Esophagus muscularis mucosa (tissue), 4 donors: Measurements from ENCODE around the gene POLR3A. TPM values are rescaled to one million over a fixed set of nuclear protein-coding genes. Genes with fewer than 3 reads are reported as not detected.

ENCODE experiments used
- DNase-seq: peaks from one replicate; pipeline ENCODE4 v3.0.0-alpha.2; 2017; ENCODE audit errors: extremely low spot score
- H3K27ac ChIP-seq, 4 donors: fragments of 200-600 bp; sonication (generic); replicated peaks in 1 of 4; 1 replicate in 3 of 4; 2 replicates in 1 of 4; pipeline ENCODE4 v1.5.1; 2016 to 2019; ENCODE audit warnings: mild to moderate bottlenecking in 1 of 4
- H3K27me3 ChIP-seq, 4 donors: fragments of 200-600 bp; sonication (generic); one replicate each; pipeline versions ENCODE4 v1.5.1 to v1.6.0; 2016 to 2019
- H3K36me3 ChIP-seq, 4 donors: fragments of 200-600 bp; sonication (generic); one replicate each; pipeline ENCODE4 v1.5.1; 2016 to 2019
- H3K4me1 ChIP-seq, 4 donors: fragments of 200-600 bp; sonication (generic); one replicate each; pipeline ENCODE4 v1.5.1; 2016 to 2019
- H3K4me3 ChIP-seq, 4 donors: fragments of 200-600 bp; sonication (generic); 1 replicate in 2 of 4; 2 replicates in 2 of 4; pipeline ENCODE4 v1.5.1; 2016 to 2019; ENCODE audit warnings: mild to moderate bottlenecking in 4 of 4, moderate library complexity in 1 of 4
- H3K9me3 ChIP-seq, 4 donors: fragments of 200-600 bp; sonication (generic); 1 replicate in 3 of 4; 2 replicates in 1 of 4; pipeline ENCODE4 v1.5.1; 2016 to 2019
- EP300 ChIP-seq: sonication (generic); formaldehyde crosslinking; IDR thresholded peaks from one replicate; pipeline ENCODE4 v1.6.1; 2017; ENCODE audit warnings: antibody characterized with exemption
- POLR2A ChIP-seq: fragments of 450-650 bp; IDR thresholded peaks from one replicate; pipeline ENCODE4 v1.6.1; 2017; ENCODE audit warnings: antibody characterized with exemption, moderate library complexity, mild to moderate bottlenecking, low read depth
- POLR2AphosphoS5 ChIP-seq, 2 donors: sonication (generic); formaldehyde crosslinking; IDR thresholded peaks; one replicate each; pipeline ENCODE4 v1.6.1; 2017; ENCODE audit warnings: antibody characterized with exemption in 2 of 2
- WGBS: methylation state at CpG from one replicate; pipeline ENCODE4 v1.1.5; 2018; 5-methylcytosine and 5-hydroxymethylcytosine counted together
- intact Hi-C: fragments of 100-400 bp; cut with DNase I; formaldehyde crosslinking; loops from one replicate; pipeline ENCODE4 v1.15.1; 2023
- total RNA-seq, 4 donors: library from RNA; depleted of rRNA; stranded (reverse); fragments of >200 nt; gene quantifications; one replicate each; pipeline versions ENCODE4 v1.1.0 to v1.2.1, GENCODE V29; 2016
- TF ChIP-seq, protein P1 (sequence below), 3 experiments: fragments of 200-600 bp in 2 of 3; fragments of 450-650 bp in 1 of 3; sonication (generic) in 2 of 3; IDR thresholded peaks; one replicate each; pipeline ENCODE4 v1.5.1; 2017 to 2019; ENCODE audit warnings: antibody characterized with exemption in 3 of 3, mild to moderate bottlenecking in 2 of 3, moderate library complexity in 1 of 3

The POLR3A gene
- total RNA-seq, 4 donors from 2014 or later: 9.3 to 12.8 (median 9.9) TPM

DNA sequence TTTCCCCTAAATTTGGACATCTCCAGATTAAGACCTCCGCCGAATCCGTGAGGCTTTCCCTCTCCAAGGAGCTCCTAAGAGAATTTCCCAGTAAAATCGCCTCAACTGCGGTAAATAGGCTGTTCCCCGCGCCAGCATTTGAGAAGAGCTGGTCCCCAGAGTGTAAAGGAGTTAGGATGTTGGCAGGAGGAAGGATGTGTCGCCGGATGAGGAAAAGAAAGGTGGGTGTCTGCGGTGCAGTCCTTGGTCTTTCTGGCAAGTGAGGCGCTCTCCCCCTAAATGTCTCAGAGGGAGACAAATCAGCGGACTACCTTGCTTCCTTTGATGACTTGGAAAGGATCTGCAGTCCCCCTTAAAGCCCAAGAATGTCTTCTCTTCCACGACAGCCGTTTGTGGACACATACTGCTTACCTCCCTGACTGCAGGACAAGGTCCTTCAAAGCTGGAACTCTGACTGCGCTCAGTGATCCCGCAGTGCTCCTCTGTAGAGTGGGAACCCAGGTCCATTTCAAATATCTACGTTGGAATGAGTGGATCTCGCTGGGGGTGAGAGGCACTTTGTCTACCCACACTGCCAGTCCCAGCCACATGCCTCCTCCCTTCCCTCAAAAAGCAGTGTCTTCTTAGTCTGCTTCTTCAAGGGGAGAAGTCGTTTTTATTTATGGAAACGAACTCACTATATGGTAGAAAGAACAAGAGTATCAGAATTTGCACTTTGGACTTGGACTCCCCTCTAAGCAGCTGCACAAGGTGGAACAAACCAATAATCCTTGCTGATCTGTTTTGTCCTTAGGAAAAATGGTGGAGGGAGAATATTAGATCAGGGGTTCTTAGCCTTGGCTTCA, 101.7 kb downstream of the POLR3A start:
- WGBS: 27% methylated on average over 20 of the region's 20 CpGs
- no peaks in the 10 kb centered on the region for H3K27me3 ChIP-seq
- intact Hi-C loops: loop anchor here (2.0 to 5.0 kb wide), 2 partner anchors 45 to 81 kb away; no protein-coding TSS in a partner anchor
- no peaks in the 10 kb centered on the region for H3K9me3 ChIP-seq
- H3K4me3 ChIP-seq: peak overlapping the region; percentile 71 to 98 (median 93)
- H3K27ac ChIP-seq: peak overlapping the region; percentile 90 to 92 (median 91)
- TF ChIP-seq, protein P1, sequence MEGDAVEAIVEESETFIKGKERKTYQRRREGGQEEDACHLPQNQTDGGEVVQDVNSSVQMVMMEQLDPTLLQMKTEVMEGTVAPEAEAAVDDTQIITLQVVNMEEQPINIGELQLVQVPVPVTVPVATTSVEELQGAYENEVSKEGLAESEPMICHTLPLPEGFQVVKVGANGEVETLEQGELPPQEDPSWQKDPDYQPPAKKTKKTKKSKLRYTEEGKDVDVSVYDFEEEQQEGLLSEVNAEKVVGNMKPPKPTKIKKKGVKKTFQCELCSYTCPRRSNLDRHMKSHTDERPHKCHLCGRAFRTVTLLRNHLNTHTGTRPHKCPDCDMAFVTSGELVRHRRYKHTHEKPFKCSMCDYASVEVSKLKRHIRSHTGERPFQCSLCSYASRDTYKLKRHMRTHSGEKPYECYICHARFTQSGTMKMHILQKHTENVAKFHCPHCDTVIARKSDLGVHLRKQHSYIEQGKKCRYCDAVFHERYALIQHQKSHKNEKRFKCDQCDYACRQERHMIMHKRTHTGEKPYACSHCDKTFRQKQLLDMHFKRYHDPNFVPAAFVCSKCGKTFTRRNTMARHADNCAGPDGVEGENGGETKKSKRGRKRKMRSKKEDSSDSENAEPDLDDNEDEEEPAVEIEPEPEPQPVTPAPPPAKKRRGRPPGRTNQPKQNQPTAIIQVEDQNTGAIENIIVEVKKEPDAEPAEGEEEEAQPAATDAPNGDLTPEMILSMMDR (IDR thresholded peaks at IDR 0.05): no peak
- TF ChIP-seq POLR2A (no peak), EP300 (no peak), POLR2AphosphoS5 (IDR thresholded peaks at IDR 0.05) (no peak)
- no peaks in the 10 kb centered on the region for H3K36me3 ChIP-seq
- peaks cover 24 to 48% (median 44%) of the 10 kb centered on the region in 4 donors for H3K4me1 ChIP-seq
- no peak for DNase-seq

DNA sequence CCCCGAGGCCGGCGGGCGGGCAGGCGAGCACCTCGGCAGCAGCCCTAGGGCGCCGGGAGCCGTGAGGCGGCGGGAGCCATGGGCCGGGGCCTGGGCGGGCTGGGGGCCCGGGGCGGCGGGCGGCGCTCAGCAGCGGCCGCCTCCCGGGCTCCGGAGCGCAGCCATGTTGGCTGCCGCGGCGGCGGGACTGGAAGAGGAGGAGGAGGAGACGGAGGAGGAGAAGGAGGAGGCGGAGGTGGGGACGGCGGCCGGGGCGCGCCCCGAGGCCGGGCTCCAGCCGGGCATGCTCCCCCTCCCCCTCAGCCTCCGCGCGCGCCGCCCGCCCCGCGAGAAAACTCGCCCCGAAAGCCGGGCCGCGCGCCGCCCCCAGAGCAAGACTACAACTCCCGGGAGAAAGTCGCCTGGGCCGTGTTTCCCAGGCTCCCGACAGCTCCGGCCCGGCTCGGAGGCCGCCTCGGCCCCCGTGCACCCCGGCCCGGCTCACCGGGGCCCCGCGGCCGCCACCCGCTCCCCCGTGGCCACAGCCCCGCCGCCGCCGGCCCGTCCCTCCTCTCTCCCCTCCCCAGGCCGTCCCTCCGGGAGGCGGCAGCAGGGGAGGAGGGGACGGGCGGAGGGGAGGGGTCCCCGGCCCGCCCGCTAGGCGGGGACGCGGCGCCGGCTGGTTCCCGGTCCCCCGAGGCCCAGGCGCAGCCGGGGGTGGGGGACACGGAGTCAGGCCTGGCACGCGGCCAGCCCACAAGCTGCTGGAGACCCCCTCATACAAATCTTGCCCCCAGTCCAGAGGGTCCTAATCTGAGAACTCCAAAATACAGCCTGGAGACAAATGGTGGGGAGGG, 102.5 kb downstream of the POLR3A start, which contains the start of gene DLG5:
DLG5 (minus strand) TSS at position 190 of the 836 bp plus-strand sequence. CDS start 235 bp downstream, outside the sequence.
- Histone ChIP-seq H3K36me3 (no peaks in the 10 kb centered on the region), H3K27me3 (no peaks in the 10 kb centered on the region), H3K9me3 (no peaks in the 10 kb centered on the region), H3K4me1 (peaks cover 24 to 57% (median 51%) of the 10 kb centered on the region in 4 donors), H3K4me3 (peak within 1 kb of the TSS; percentile 71 to 98 (median 93)), H3K27ac (peak within 1 kb of the TSS; percentile 90 to 92 (median 91))
- TF ChIP-seq POLR2A: no peak
- peak in 1 of 2 donors; percentile 83 for TF ChIP-seq POLR2AphosphoS5 (IDR thresholded peaks at IDR 0.05)
- 1% methylated on average over 26 of the region's 95 CpGs for WGBS
- DNase-seq: no peak
- intact Hi-C loops: loop anchor here (2.0 to 5.0 kb wide), 2 partner anchors 46 to 80 kb away; no protein-coding TSS in a partner anchor

DNA sequence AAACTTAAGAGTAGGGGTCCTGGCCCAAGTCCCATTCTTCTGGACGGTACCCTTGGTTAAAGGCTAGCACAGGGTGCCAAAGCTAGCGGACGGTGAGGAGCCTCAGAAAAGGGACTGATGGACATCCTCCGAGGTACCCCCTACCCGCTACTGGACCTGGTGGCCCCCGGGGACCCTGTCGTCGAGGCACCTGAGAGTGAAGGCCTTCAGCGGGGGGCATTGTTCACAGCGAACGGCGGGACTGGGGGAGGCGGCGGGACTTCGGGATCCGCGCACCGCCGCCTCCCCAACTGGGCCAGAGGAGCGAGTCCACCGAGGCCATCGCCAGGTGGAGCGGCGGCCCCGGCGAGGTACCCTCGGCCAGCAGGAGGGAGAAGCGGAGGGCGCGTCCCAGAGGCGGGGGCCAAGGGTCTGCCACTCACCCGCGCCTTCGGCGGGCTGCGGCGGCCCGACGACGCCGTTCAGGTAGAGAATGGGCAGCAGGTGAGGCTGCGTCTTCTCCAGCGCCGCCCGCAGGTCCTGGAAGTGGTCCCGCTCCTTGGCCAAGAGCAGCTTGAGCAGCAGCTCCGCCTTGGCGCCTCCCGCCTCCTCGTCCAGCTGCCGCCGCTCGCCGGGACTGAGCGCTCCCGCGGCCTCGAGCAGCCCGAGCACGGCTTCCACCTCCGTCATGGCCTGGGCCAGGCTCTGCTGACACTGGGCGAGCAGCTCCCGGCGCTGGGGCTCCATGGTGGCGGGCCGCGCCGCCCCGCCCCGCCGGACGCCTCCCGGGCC, 103.3 kb downstream of the POLR3A start:
- H3K27me3 ChIP-seq: no peaks in the 10 kb centered on the region
- H3K4me1 ChIP-seq: peaks cover 24 to 65% (median 58%) of the 10 kb centered on the region in 4 donors
- H3K4me3 ChIP-seq: peak overlapping the region; percentile 71 to 98 (median 93)
- no peak for DNase-seq
- intact Hi-C loops: loop anchor here (2.0 to 5.0 kb wide), 2 partner anchors 46 to 79 kb away; no protein-coding TSS in a partner anchor
- no peaks in the 10 kb centered on the region for H3K9me3 ChIP-seq
- H3K27ac ChIP-seq: peak overlapping the region; percentile 90 to 92 (median 91)
- 2% methylated on average over 47 of the region's 73 CpGs for WGBS
- TF ChIP-seq, protein P1 (IDR thresholded peaks at IDR 0.05): no peak
- peak in 1 of 2 donors; percentile 15 for TF ChIP-seq POLR2AphosphoS5 (IDR thresholded peaks at IDR 0.05)
- H3K36me3 ChIP-seq: no peaks in the 10 kb centered on the region

DNA sequence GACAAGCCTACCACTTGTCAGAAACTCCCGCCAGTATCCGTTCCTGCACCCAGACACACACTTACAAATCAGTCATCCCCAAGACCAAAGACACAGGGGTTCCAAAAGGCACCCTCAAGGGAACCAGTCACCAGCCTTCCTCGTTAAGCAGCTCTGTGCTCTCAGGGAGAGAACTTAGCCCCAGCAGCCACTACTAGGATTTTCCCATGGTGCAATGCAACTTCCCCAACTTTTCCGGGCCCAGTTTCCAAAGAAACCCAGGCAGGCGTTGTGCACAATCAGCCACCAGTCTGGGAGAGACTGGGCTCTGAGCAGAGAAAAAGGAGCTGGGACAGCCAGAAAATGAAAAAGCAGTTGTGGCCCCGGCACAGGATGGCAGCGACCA, 103.9 kb downstream of the POLR3A start:
- peak; percentile 67 to 77 for TF ChIP-seq POLR2AphosphoS5 (IDR thresholded peaks at IDR 0.05)
- no peak for TF ChIP-seq EP300
- TF ChIP-seq, protein P1 (IDR thresholded peaks at IDR 0.05): peak in 1 of 3 experiments; percentile 3
- TF ChIP-seq POLR2A: no peak
- WGBS: 16% methylated on average over 7 of the region's 7 CpGs
- Histone ChIP-seq H3K27ac (peak overlapping the region; percentile 90 to 92 (median 91)), H3K9me3 (no peaks in the 10 kb centered on the region), H3K4me1 (peaks cover 24 to 70% (median 64%) of the 10 kb centered on the region in 4 donors), H3K4me3 (peak overlapping the region; percentile 71 to 98 (median 93)), H3K27me3 (no peaks in the 10 kb centered on the region), H3K36me3 (no peaks in the 10 kb centered on the region)
- intact Hi-C loops: loop anchor here (5.0 kb wide), 1 partner anchor 47 kb away; no protein-coding TSS in a partner anchor
- no peak for DNase-seq
